ENCODE data around the gene CNPY3. TPM values are rescaled to one million over a fixed set of nuclear protein-coding genes. Genes with fewer than 3 reads are reported as not detected.
"Not testable (repeated sequence)": the region's sequence is repeated elsewhere in the genome, so short reads cannot be mapped to it uniquely, and the experiment has no call there.

The CNPY3 gene
- total RNA-seq, 1 donor from 2014 or later, result 61.3 TPM

DNA sequence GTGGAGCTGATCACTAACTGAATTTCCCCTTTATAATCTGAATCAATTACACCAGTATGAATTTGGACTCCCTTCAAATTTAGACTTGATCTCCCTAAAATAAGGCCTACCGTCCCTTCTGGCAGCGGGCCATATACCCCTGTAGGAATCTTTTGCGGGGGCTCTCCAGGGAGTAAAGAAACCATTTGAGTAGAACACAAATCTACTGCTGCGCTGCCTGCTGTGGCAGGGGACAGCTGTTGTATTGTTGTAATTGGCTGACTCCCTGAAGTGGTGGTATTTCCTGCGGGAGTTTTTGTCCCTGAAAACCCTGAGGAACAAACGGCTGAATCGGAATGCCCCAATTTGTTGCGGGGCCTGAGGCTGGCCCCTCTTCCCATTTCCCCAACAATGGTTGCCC is 29.4 kb upstream of the CNPY3 start:
- peaks cover 5% of the 10 kb centered on the region for H3K4me1 Mint-ChIP-seq
- peaks cover 2% of the 10 kb centered on the region for H3K27me3 Mint-ChIP-seq (ENCODE audit: low read depth)
- TF ChIP-seq, protein P1, sequence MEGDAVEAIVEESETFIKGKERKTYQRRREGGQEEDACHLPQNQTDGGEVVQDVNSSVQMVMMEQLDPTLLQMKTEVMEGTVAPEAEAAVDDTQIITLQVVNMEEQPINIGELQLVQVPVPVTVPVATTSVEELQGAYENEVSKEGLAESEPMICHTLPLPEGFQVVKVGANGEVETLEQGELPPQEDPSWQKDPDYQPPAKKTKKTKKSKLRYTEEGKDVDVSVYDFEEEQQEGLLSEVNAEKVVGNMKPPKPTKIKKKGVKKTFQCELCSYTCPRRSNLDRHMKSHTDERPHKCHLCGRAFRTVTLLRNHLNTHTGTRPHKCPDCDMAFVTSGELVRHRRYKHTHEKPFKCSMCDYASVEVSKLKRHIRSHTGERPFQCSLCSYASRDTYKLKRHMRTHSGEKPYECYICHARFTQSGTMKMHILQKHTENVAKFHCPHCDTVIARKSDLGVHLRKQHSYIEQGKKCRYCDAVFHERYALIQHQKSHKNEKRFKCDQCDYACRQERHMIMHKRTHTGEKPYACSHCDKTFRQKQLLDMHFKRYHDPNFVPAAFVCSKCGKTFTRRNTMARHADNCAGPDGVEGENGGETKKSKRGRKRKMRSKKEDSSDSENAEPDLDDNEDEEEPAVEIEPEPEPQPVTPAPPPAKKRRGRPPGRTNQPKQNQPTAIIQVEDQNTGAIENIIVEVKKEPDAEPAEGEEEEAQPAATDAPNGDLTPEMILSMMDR (conservative IDR thresholded peaks at IDR 0.05), result no peak
- no peak overlapping the region for H3K27ac Mint-ChIP-seq (ENCODE audit: unreplicated experiment)
- no peaks in the 10 kb centered on the region for H3K36me3 Mint-ChIP-seq (ENCODE audit: low read depth)
- no peak for DNase-seq (ENCODE audit: low read depth, low spot score)
- no peak overlapping the region for H3K4me3 Mint-ChIP-seq
- H3K9me3 Mint-ChIP-seq, result no peaks in the 10 kb centered on the region

DNA sequence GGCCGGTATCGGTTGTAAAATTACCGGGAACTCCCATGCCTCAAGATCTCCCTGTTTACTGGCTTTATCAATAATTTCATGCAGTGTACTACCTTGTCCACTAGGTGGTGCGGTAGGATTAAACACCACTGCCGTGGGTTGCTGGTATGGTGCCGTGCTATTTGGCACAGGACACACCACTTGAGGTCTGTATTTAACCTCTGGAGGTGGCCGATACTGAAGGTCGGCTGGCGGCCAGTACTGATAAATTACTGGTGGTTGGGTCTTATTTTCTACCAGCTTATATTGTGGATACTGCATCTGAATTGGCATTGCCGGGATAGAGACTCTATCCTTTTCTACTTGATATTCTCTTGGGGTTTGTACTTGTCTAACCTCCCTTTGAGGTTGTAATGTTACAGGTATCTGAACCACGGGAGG is 27.7 kb upstream of the CNPY3 start:
- Mint-ChIP-seq H3K36me3 (ENCODE audit: low read depth) (no peaks in the 10 kb centered on the region), H3K27me3 (ENCODE audit: low read depth) (peaks cover 2% of the 10 kb centered on the region), H3K4me3 (no peak overlapping the region), H3K9me3 (no peaks in the 10 kb centered on the region), H3K27ac (ENCODE audit: unreplicated experiment) (no peak overlapping the region), H3K4me1 (peaks cover 5% of the 10 kb centered on the region)
- DNase-seq (ENCODE audit: low read depth, low spot score), result peak; percentile 74
- TF ChIP-seq, protein P1 (conservative IDR thresholded peaks at IDR 0.05), result peak; percentile 91

DNA sequence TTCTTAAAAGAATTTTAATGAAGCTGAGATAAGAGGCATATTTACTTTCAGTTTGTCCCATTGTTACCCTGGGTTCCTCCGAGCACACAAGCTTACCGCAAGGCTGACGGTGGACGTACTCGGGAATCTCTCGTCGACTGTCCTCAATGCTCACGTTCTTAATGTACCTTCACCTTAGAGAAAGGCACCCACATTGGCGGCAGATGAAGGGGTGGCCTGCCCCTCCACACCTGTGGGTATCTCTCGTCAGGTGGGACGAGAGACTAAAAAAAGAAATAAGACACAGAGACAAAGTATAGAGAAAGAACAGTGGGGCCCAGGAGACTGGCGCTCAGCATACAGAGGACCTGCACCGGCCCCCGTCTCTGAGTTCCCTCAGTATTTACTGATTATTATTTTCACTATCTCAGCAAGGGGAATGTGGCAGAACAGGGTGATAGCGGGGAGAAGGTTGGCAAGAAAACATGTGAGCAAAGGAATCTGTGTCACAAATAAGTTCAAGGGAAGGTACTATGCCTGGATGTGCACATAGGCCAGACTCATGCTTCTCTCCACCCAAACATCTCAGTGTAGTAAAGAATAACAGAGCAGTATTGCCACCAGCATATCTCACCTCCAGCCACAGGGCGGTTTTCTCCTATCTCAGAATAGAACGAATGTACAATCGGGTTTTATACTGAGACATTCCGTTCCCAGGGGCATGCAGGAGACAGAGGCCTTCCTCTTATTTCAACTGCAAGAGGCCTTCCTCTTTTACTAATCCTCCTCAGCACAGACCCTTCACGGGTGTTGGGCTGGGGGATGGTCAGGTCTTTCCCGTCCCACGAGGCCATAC is 26.6 kb upstream of the CNPY3 start:
- not testable (repeated sequence) for H3K4me1 Mint-ChIP-seq; DNase-seq (ENCODE audit: low read depth, low spot score); H3K27me3 Mint-ChIP-seq (ENCODE audit: low read depth); H3K4me3 Mint-ChIP-seq; H3K9me3 Mint-ChIP-seq; H3K36me3 Mint-ChIP-seq (ENCODE audit: low read depth); H3K27ac Mint-ChIP-seq (ENCODE audit: unreplicated experiment)

DNA sequence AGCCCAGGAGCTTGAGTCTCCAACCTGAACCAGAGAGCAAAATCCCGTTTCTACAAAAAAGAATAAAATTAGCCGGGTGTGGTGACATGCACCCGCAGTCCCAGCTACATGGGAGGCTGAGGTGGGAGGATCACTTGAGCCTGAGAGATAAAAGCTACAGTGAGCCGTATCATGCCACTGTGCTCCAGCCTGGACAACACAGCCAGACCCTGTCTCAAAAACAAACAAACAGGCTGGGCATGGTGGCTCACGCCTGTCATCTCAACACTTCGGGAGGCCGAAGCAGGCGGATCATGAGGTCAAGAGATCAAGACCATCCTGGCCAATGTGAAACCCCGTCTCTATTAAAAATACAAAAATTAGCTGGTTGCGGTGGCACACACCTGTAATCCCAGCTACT is 24.8 kb upstream of the CNPY3 start:
- Mint-ChIP-seq H3K27ac (ENCODE audit: unreplicated experiment) (no peak overlapping the region), H3K4me3 (no peak overlapping the region), H3K36me3 (ENCODE audit: low read depth) (no peaks in the 10 kb centered on the region), H3K27me3 (ENCODE audit: low read depth) (peaks cover 2% of the 10 kb centered on the region), H3K4me1 (peaks cover 5% of the 10 kb centered on the region), H3K9me3 (no peaks in the 10 kb centered on the region)
- DNase-seq (ENCODE audit: low read depth, low spot score), result no peak
- TF ChIP-seq, protein P1 (conservative IDR thresholded peaks at IDR 0.05), result no peak

DNA sequence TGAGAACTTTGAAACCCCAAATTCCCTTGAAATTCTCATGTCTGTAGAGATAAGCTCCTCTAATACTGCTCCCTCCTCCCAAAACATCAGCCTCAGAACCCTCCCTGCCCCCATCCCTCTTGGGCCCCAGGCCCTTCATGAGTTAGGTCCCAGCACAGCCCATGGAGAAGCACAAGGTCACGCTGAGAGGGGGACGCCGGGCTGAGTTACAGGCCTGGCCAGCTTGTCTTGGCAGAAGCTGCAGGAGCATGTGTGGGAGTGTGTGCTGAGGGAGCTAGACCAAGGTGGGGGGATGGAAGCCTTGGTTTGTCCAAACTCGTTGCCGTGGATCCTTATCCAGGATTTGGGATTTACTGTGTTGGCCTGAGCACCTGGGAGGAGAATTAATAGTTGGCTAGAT is 21.9 kb upstream of the CNPY3 start:
- no peaks in the 10 kb centered on the region for H3K36me3 Mint-ChIP-seq (ENCODE audit: low read depth)
- H3K9me3 Mint-ChIP-seq, result no peaks in the 10 kb centered on the region

DNA sequence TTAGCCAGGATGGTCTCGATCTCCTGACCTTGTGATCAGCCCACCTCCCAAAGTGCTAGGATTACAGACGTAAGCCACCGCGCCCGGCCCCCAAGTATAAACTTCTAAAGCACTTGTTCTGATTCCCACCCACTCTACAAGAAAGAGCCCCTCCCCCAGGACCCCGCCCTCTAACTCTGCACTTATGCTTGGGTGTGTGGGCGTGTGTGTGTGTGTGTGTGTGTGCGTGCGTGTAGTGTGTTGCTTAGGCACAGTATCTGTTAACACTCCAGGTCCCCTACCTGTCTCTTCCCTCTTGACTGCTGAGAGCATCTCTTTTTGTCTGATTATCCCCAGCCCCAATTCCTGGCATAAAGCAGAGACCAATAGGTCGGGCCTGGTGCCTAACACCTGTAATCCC is 19.4 kb upstream of the CNPY3 start:
- Mint-ChIP-seq H3K27me3 (ENCODE audit: low read depth) (no peaks in the 10 kb centered on the region), H3K27ac (ENCODE audit: unreplicated experiment) (no peak overlapping the region), H3K9me3 (no peaks in the 10 kb centered on the region), H3K4me3 (no peak overlapping the region), H3K36me3 (ENCODE audit: low read depth) (no peaks in the 10 kb centered on the region), H3K4me1 (peaks cover 5% of the 10 kb centered on the region)
- TF ChIP-seq, protein P1 (conservative IDR thresholded peaks at IDR 0.05), result no peak
- no peak for DNase-seq (ENCODE audit: low read depth, low spot score)

More for the DNA sequence above, 21.9 kb upstream of the CNPY3 start:
- TF ChIP-seq, protein P1 (conservative IDR thresholded peaks at IDR 0.05), result no peak
- DNase-seq (ENCODE audit: low read depth, low spot score), result no peak
- no peaks in the 10 kb centered on the region for H3K27me3 Mint-ChIP-seq (ENCODE audit: low read depth)
- H3K4me3 Mint-ChIP-seq, result no peak overlapping the region
- H3K4me1 Mint-ChIP-seq, result peaks cover 5% of the 10 kb centered on the region
- H3K27ac Mint-ChIP-seq (ENCODE audit: unreplicated experiment), result no peak overlapping the region
